Subcutaneous abdominal adipose tissue (tissue), 5 donors: ENCODE data around the gene PTPN23.

Experiments
- H3K27ac ChIP-seq: one replicate; pipeline ENCODE4 v1.7.0; 2013; ENCODE audit warnings: low read depth, mild to moderate bottlenecking, inconsistent platforms, low read length, moderate library complexity
- H3K27me3 ChIP-seq, 5 donors: one replicate each; pipeline ENCODE4 v1.7.0; 2013; ENCODE audit warnings: low read length in 5 of 5, inconsistent platforms in 1 of 5; ENCODE audit not compliant: control insufficient read depth in 5 of 5, insufficient read depth in 4 of 5
- H3K36me3 ChIP-seq, 5 donors: one replicate each; pipeline ENCODE4 v1.7.0; 2013; ENCODE audit warnings: low read length in 5 of 5; ENCODE audit not compliant: control insufficient read depth in 5 of 5, insufficient read depth in 5 of 5
- H3K4me1 ChIP-seq, 5 donors: one replicate each; pipeline ENCODE4 v1.7.0; 2013; ENCODE audit warnings: low read length in 5 of 5, mild to moderate bottlenecking in 3 of 5, moderate library complexity in 1 of 5; ENCODE audit not compliant: control insufficient read depth in 5 of 5, insufficient read depth in 5 of 5
- H3K4me3 ChIP-seq, 5 donors: one replicate each; pipeline ENCODE4 v1.7.0; 2013; ENCODE audit warnings: low read length in 5 of 5, low read depth in 1 of 5
- H3K9ac ChIP-seq, 5 donors: one replicate each; pipeline ENCODE4 v1.7.0; 2013; ENCODE audit warnings: low read length in 5 of 5, mild to moderate bottlenecking in 4 of 5, moderate library complexity in 3 of 5
- H3K9me3 ChIP-seq, 5 donors: one replicate each; pipeline ENCODE4 v1.7.0; 2013; ENCODE audit warnings: low read length in 5 of 5; ENCODE audit not compliant: control insufficient read depth in 5 of 5
- donor health status: healthy.
- donor health status: healthy.
- donor health status: healthy.
- donor health status: healthy.
- donor health status: healthy.

Gene PTPN23

DNA sequence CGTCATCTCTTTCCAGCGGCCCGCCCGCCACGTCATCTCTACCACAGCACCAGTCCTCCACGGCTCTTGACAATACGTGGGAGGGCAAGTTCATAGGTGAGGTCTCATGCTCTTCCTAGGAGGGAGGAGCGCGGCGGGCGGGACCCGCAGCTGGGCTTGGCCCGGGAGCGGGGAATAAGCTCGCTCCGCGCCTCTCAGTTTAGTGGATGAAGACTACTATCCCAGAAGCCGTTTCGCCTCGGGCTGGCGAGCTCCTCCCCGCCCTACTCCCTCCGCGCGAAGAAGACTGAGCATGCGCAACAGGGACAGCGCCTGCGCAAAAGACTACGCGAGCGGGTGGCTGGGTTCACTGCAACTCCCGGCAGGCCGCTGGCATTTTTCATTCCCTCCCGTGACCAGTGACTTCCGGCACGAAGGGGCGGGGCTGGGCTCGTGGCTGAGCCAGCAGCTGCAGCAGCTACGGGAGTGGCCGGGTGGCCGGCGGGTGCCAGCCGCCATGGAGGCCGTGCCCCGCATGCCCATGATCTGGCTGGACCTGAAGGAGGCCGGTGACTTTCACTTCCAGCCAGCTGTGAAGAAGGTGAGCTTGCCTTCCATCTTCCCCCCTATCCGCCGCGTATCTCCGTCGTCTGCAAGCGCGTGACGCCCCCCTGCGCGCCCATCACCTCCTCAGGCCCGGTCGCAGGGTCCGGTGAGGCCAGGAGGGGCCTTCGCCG is at the start of gene PTPN23:
TSS of gene PTPN23 (plus strand) at position 421 of the 716 bp plus-strand sequence. CDS start at position 497, 76 bp downstream.
- Histone ChIP-seq H3K27me3 (no peaks in the 10 kb centered on the region), H3K4me1 (peaks cover 10 to 41% (median 32%) of the 10 kb centered on the region in 5 donors), H3K9me3 (no peaks in the 10 kb centered on the region), H3K36me3 (peaks cover 0 to 7% (median 2%) of the 10 kb centered on the region in 5 donors), H3K9ac (peak within 1 kb of the TSS; percentile 81 to 99 (median 95)), H3K27ac (peak within 1 kb of the TSS; percentile 85), H3K4me3 (peak within 1 kb of the TSS; percentile 81 to 100 (median 96))

DNA sequence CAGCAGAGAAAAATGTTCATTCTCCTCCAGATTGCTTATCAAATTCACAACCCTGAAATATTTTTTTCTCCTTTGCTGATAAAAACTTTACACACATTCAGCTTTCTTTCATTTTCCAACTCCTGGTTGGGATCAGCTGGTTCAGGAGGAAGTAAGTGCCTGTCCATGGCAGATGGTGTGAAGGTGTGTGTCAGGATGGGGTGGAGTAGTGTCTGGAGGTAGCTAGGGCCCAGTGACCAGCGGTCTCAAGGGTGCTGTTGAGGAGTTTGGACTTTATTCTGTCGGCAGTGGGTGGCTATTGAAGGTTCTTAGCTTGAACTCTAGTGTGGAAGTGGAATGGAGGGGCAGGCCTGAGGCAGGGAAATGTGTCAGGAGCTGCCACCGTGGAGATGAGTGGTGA is 46.9 kb upstream of the PTPN23 start:
- Histone ChIP-seq H3K27ac (no peak overlapping the region), H3K36me3 (peaks cover 10 to 85% (median 71%) of the 10 kb centered on the region in 5 donors), H3K4me1 (no peaks in the 10 kb centered on the region), H3K9ac (no peak overlapping the region), H3K9me3 (no peaks in the 10 kb centered on the region), H3K4me3 (no peak overlapping the region), H3K27me3 (no peaks in the 10 kb centered on the region)

DNA sequence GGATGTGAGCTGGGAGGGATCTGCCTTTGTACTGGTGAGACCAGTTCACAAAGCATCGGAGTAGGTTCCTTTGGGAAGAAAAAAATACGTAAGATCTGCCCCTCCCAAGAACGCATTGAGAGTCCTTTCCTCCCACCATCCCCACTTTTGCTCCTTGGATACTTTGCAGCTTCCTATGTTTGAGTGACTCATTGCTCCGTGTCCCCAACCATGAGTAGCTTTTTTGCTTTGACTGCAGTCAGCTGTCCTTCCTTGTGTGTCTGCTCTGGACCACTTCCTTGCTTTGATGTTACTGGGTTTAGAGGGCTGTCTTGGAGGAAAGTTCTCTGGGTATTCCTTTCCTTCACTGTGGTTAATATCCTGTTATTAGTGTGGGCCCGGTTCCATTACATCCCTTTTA is 43.2 kb upstream of the PTPN23 start:
- Histone ChIP-seq H3K4me3 (no peak overlapping the region), H3K9me3 (no peaks in the 10 kb centered on the region), H3K9ac (no peak overlapping the region), H3K27ac (no peak overlapping the region), H3K27me3 (no peaks in the 10 kb centered on the region), H3K4me1 (no peaks in the 10 kb centered on the region), H3K36me3 (peaks cover 13 to 91% (median 79%) of the 10 kb centered on the region in 5 donors)

DNA sequence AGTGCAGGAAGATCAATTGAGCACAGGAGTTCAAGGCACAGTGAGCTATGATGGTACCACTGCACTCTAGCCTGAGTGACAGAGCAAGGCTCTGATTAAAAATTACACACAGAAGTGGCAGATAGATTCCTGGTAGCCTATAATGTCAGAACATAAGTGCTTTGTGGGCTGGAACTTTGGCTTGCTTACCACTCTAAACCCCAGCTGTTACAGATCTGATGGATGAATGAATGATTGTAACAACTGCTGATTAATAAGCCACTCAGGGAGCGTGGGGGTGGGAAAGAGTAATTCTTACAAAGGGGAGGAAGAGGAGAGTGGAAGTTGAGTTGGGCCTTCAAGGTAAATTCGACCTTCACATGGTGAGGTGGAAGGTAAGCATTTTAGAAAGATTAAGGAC is 40.9 kb upstream of the PTPN23 start:
- no peak overlapping the region for H3K4me3 ChIP-seq
- peaks cover 15 to 91% (median 79%) of the 10 kb centered on the region in 5 donors for H3K36me3 ChIP-seq
- H3K9me3 ChIP-seq = no peaks in the 10 kb centered on the region
- H3K9ac ChIP-seq = no peak overlapping the region
- no peaks in the 10 kb centered on the region for H3K4me1 ChIP-seq
- H3K27me3 ChIP-seq = no peaks in the 10 kb centered on the region
- H3K27ac ChIP-seq = no peak overlapping the region

DNA sequence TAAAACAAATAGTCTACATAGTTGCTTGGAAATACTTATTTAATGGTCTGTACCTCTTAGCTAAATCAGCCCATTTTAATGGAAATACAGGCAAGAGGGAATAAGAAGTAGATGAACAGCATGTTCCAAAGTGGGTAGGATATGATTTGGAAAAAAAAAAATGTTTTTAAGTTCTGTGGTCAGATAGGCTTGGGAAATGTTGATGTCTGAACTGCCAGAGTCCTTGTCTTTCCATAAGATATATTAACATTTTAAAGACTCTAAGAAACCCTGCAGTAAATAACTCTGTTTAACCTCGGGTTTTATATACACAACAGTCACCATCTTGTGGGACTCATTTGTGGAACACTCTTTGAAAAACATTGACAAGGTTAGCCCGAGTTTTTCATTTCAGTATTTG is 40.0 kb upstream of the PTPN23 start:
- no peak overlapping the region for H3K9ac ChIP-seq
- no peaks in the 10 kb centered on the region for H3K27me3 ChIP-seq
- H3K9me3 ChIP-seq = no peaks in the 10 kb centered on the region
- H3K4me3 ChIP-seq = no peak overlapping the region
- peaks cover 13 to 90% (median 78%) of the 10 kb centered on the region in 5 donors for H3K36me3 ChIP-seq
- H3K4me1 ChIP-seq = peaks cover 0 to 5% (median 0%) of the 10 kb centered on the region in 5 donors
- no peak overlapping the region for H3K27ac ChIP-seq

DNA sequence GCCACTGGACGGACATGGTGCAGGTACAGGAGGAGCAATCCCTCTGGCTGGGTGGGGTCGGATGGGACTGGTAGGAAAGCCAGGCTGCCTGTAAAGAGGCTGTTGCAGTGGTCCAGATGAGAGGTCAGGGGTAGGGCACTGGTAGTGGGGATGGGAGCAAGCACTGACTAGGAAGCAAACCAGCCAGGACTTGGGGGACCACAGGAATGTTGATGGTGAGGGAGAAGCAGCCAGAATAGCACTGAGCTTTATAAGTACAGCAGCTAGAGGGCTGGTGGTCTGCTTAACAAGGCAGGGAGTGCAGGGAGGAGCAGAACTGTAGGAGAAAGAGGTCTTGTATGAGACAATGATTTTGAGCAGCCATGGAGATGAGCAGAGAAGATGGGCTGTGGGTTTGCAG is 38.7 kb upstream of the PTPN23 start:
- Histone ChIP-seq H3K4me3 (no peak overlapping the region), H3K36me3 (peaks cover 9 to 77% (median 65%) of the 10 kb centered on the region in 5 donors), H3K9ac (no peak overlapping the region)

DNA sequence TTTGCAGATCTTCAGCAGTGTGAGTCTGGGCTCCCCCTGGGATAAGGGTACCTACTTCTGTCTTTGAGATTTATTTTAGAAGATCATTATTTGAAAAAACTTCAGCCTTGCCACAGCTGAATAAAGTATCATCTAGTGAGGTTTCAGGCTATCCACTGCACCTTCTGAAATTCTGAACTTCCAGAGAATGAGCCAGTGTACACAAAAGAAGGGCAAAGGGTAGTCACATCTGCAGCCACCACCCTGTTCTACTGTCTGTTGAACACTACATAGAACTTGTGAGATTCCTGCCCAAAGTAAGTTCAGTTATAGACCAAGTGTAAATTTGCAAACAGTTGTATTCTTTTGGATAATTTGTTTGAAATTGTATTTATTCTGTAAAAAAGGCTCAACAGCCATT is 38.0 kb upstream of the PTPN23 start:
- H3K4me3 ChIP-seq = no peak overlapping the region
- H3K9ac ChIP-seq = no peak overlapping the region
- peaks cover 8 to 71% (median 58%) of the 10 kb centered on the region in 5 donors for H3K36me3 ChIP-seq
- H3K27ac ChIP-seq = no peak overlapping the region
- H3K9me3 ChIP-seq = no peaks in the 10 kb centered on the region
- peaks cover 0 to 17% (median 11%) of the 10 kb centered on the region in 5 donors for H3K4me1 ChIP-seq
- H3K27me3 ChIP-seq = no peaks in the 10 kb centered on the region

More for the DNA sequence above, 38.7 kb upstream of the PTPN23 start:
- Histone ChIP-seq H3K27me3 (no peaks in the 10 kb centered on the region), H3K27ac (no peak overlapping the region), H3K4me1 (peaks cover 0 to 12% (median 5%) of the 10 kb centered on the region in 5 donors), H3K9me3 (no peaks in the 10 kb centered on the region)

GRCh38 chr3:47343471-47343971 is 37.3 kb upstream of the PTPN23 start:
- Histone ChIP-seq H3K27ac (no peak overlapping the region), H3K4me1 (peaks cover 0 to 19% (median 13%) of the 10 kb centered on the region in 5 donors), H3K4me3 (no peak overlapping the region), H3K27me3 (no peaks in the 10 kb centered on the region), H3K36me3 (peaks cover 8 to 66% (median 53%) of the 10 kb centered on the region in 5 donors), H3K9ac (no peak overlapping the region), H3K9me3 (no peaks in the 10 kb centered on the region)

DNA sequence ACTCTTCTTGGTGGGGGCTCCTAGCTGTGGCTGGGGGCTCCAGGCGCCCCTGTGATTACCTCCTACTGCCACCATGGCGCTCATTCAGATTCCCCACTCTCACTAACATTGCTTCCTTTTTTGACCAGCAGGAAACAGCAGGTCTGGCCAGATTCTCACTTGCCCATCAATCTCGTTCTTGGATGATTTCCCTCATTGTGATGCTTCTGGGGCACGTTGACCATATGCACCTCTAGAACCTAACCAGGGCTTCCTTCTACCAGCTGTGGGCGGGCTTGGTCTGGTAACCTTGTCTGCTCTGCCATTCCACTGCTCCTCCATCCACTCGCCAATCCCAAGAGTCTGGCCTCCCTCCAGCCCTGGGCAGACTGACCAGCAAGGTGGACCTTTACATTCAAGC is 35.9 kb upstream of the PTPN23 start:
- peaks cover 5 to 54% (median 43%) of the 10 kb centered on the region in 5 donors for H3K36me3 ChIP-seq
- H3K27ac ChIP-seq = no peak overlapping the region
- no peaks in the 10 kb centered on the region for H3K27me3 ChIP-seq
- no peaks in the 10 kb centered on the region for H3K9me3 ChIP-seq
- H3K9ac ChIP-seq = no peak overlapping the region
- peaks cover 0 to 19% (median 13%) of the 10 kb centered on the region in 5 donors for H3K4me1 ChIP-seq
- no peak overlapping the region for H3K4me3 ChIP-seq

GRCh38 chr3:47347217-47347801 is 33.5 kb upstream of the PTPN23 start:
- H3K36me3 ChIP-seq = peaks cover 5 to 35% (median 29%) of the 10 kb centered on the region in 5 donors
- H3K4me3 ChIP-seq = no peak overlapping the region
- H3K27ac ChIP-seq = no peak overlapping the region
- H3K27me3 ChIP-seq = no peaks in the 10 kb centered on the region
- no peaks in the 10 kb centered on the region for H3K9me3 ChIP-seq
- H3K9ac ChIP-seq = no peak overlapping the region
- peaks cover 0 to 19% (median 13%) of the 10 kb centered on the region in 5 donors for H3K4me1 ChIP-seq
